ENCODE results near the gene BICC1. TPM values are rescaled to one million over a fixed set of nuclear protein-coding genes. Genes with fewer than 3 reads are reported as not detected.

Gene BICC1
- total and polyA plus RNA-seq, 8 donors, result 0.29 to 25.0 (median 4.5) TPM

DNA sequence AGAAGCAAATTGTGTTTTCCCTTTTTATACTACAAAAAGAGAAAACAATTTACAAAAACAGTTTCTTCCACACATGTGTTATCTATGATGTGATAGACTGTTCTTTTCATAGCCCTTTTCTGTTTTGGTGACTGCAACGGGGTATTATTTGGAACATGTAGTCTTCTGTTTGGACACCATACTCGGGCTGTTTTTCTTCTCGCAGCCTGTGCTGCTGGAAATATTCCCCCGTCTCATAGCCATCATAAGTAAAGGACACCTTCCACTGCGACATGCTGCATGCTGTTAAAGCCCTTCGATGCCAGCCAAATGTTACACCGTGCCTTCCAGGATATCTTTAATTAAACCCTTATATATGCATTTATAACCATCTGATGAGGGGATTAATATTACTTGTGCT is 222.4 kb downstream of the BICC1 start:
- no peak overlapping the region for H3K27ac ChIP-seq
- 62 to 72% (median 68%) methylated on average over 7 of the region's 7 CpGs for WGBS, 5 donors
- no peak for DNase-seq
- intact Hi-C loops (cut with DNase I; ENCODE audit: low total_unique reads), result no loop called here
- peaks cover 0 to 16% (median 11%) of the 10 kb centered on the region in 4 donors for H3K9me3 ChIP-seq
- no peaks in the 10 kb centered on the region for H3K27me3 ChIP-seq
- no peaks in the 10 kb centered on the region for H3K4me1 ChIP-seq
- H3K4me3 ChIP-seq, result no peak overlapping the region
- TF ChIP-seq POLR2A (IDR thresholded peaks at IDR 0.05) (no peak), EP300 (IDR thresholded peaks at IDR 0.05) (no peak), POLR2AphosphoS5 (IDR thresholded peaks at IDR 0.05) (no peak)
- TF ChIP-seq, protein P1, sequence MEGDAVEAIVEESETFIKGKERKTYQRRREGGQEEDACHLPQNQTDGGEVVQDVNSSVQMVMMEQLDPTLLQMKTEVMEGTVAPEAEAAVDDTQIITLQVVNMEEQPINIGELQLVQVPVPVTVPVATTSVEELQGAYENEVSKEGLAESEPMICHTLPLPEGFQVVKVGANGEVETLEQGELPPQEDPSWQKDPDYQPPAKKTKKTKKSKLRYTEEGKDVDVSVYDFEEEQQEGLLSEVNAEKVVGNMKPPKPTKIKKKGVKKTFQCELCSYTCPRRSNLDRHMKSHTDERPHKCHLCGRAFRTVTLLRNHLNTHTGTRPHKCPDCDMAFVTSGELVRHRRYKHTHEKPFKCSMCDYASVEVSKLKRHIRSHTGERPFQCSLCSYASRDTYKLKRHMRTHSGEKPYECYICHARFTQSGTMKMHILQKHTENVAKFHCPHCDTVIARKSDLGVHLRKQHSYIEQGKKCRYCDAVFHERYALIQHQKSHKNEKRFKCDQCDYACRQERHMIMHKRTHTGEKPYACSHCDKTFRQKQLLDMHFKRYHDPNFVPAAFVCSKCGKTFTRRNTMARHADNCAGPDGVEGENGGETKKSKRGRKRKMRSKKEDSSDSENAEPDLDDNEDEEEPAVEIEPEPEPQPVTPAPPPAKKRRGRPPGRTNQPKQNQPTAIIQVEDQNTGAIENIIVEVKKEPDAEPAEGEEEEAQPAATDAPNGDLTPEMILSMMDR (IDR thresholded peaks at IDR 0.05), result no peak
- H3K36me3 ChIP-seq, result no peaks in the 10 kb centered on the region

DNA sequence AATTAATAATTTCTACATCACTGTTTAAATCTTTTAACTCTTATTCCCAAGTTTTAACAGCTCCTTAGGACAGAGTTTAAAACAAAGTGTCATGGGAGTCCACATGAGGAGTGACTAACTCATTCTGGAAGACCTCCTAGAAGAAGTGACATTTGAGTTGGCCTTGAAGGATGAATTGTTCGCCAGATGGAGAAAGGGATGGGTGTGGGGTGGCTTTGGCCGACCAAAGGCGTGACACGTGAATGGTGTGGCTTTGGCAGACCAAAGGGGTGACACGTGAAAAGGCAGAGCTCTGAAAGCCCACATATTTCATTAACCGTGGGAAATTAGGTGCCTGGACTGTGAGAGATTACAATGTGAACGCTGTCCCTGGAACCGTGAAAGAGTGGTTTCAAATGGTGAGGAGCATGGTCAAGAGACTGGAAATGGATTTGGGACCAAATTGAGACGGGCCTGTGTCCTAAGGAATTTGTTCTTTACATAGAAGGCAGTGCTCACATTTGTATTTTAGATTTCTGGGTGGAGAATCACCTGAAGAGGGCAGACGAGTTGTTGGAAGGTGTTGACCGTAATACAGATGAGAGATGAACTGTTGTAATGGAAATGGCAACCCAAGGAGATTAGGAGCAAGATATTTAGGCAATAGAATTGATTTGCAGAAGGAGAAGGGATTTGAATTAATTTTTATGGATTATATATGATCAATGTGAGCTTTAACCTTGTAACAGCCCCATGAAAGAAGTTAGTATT is 228.1 kb downstream of the BICC1 start:
- intact Hi-C loops (cut with DNase I; ENCODE audit: low total_unique reads), result no loop called here
- TF ChIP-seq EP300 (IDR thresholded peaks at IDR 0.05) (no peak), POLR2A (IDR thresholded peaks at IDR 0.05) (no peak), POLR2AphosphoS5 (IDR thresholded peaks at IDR 0.05) (no peak)
- TF ChIP-seq, protein P1 (IDR thresholded peaks at IDR 0.05), result no peak
- DNase-seq, result no peak
- 81 to 91% (median 86%) methylated on average over 11 of the region's 11 CpGs for WGBS, 5 donors
- H3K27ac ChIP-seq, result no peak overlapping the region
- H3K4me1 ChIP-seq, result no peaks in the 10 kb centered on the region
- H3K27me3 ChIP-seq, result no peaks in the 10 kb centered on the region
- H3K4me3 ChIP-seq, result no peak overlapping the region
- no peaks in the 10 kb centered on the region for H3K36me3 ChIP-seq
- no peaks in the 10 kb centered on the region for H3K9me3 ChIP-seq

GRCh38 chr10:58741673-58742072 is 229.0 kb downstream of the BICC1 start:
- H3K27me3 ChIP-seq, result no peaks in the 10 kb centered on the region
- no peak overlapping the region for H3K27ac ChIP-seq
- peaks cover 0 to 5% (median 0%) of the 10 kb centered on the region in 4 donors for H3K4me1 ChIP-seq
- no peaks in the 10 kb centered on the region for H3K36me3 ChIP-seq
- no peaks in the 10 kb centered on the region for H3K9me3 ChIP-seq
- no peak overlapping the region for H3K4me3 ChIP-seq
- WGBS, 5 donors, result 71 to 75% (median 73%) methylated on average over 4 of the region's 4 CpGs
- DNase-seq, result no peak
- TF ChIP-seq, protein P1 (IDR thresholded peaks at IDR 0.05), result no peak
- TF ChIP-seq POLR2AphosphoS5 (IDR thresholded peaks at IDR 0.05) (no peak), POLR2A (IDR thresholded peaks at IDR 0.05) (no peak), EP300 (IDR thresholded peaks at IDR 0.05) (no peak)
- intact Hi-C loops (cut with DNase I; ENCODE audit: low total_unique reads), result no loop called here

DNA sequence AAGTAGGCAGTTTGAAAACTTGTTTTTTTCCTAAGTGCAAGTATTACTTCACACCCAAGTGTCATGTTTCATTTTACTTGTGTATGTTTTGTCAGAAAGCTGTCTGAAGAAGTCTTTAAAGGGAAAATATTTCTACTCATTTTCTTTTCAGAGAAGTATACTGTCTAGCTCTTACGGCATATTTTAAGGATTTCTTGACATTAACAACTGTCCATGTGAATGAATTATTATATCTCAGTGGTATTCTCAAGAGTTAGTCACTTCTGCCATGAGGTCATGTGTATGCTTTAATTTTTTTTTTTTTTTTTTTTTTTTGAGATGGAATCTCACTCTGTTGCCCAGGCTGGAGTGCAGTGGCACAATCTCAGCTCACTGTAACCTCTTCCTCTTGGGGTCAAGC is 229.5 kb downstream of the BICC1 start:
- no peaks in the 10 kb centered on the region for H3K9me3 ChIP-seq
- TF ChIP-seq, protein P1 (IDR thresholded peaks at IDR 0.05), result no peak
- TF ChIP-seq POLR2A (IDR thresholded peaks at IDR 0.05) (no peak), POLR2AphosphoS5 (IDR thresholded peaks at IDR 0.05) (no peak), EP300 (IDR thresholded peaks at IDR 0.05) (no peak)
- no peak overlapping the region for H3K4me3 ChIP-seq
- intact Hi-C loops (cut with DNase I; ENCODE audit: low total_unique reads), result no loop called here
- no peak overlapping the region for H3K27ac ChIP-seq
- WGBS, 5 donors, result 78 to 94% (median 84%) methylated on average over 1 of the region's 1 CpG
- no peaks in the 10 kb centered on the region for H3K36me3 ChIP-seq
- H3K27me3 ChIP-seq, result no peaks in the 10 kb centered on the region
- H3K4me1 ChIP-seq, result peaks cover 0 to 9% (median 0%) of the 10 kb centered on the region in 4 donors
- no peak for DNase-seq
